Sigmoid colon (tissue), 7 donors: Measurements from ENCODE around the gene HOMER2. TPM values are rescaled to one million over a fixed set of nuclear protein-coding genes. Genes with fewer than 3 reads are reported as not detected.

Source experiments
- DNase-seq: peaks from one replicate; pipeline ENCODE4 v3.0.0-alpha.2; 2019
- H3K27ac ChIP-seq, 4 donors: fragments of 200-600 bp; sonication (generic); one replicate each; pipeline ENCODE4 v1.5.1; 2016 to 2019; ENCODE audit warnings: mild to moderate bottlenecking in 1 of 4
- H3K27me3 ChIP-seq, 3 donors: fragments of 200-600 bp; sonication (generic); one replicate each; pipeline ENCODE4 v1.5.1; 2019; ENCODE audit warnings: mild to moderate bottlenecking in 1 of 3
- H3K36me3 ChIP-seq, 4 donors: fragments of 200-600 bp; sonication (generic); one replicate each; pipeline ENCODE4 v1.5.1; 2016 to 2019
- H3K4me1 ChIP-seq, 4 donors: fragments of 200-600 bp; sonication (generic); one replicate each; pipeline ENCODE4 v1.5.1; 2017 to 2019
- H3K4me3 ChIP-seq, 4 donors: fragments of 200-600 bp; sonication (generic); one replicate each; pipeline ENCODE4 v1.5.1; 2017 to 2019; ENCODE audit warnings: mild to moderate bottlenecking in 2 of 4, moderate library complexity in 1 of 4
- H3K9me3 ChIP-seq, 4 donors: fragments of 200-600 bp in 3 of 4; sonication (generic) in 3 of 4; one replicate each; pipeline versions ENCODE4 v1.5.1 to v1.6.1; 2013 to 2019
- CTCF ChIP-seq, 4 experiments: fragments of 450-650 bp in 3 of 4; fragments of 200-600 bp in 1 of 4; IDR thresholded peaks; one replicate each; pipeline ENCODE4 v1.5.1; 2016 to 2019; ENCODE audit warnings: antibody characterized with exemption in 4 of 4, mild to moderate bottlenecking in 3 of 4, moderate library complexity in 2 of 4
- EP300 ChIP-seq, 4 donors: sonication (generic); formaldehyde crosslinking; IDR thresholded peaks; one replicate each; pipeline ENCODE4 v1.6.1; 2017; ENCODE audit warnings: antibody characterized with exemption in 4 of 4
- POLR2A ChIP-seq, 2 donors: fragments of 450-650 bp; IDR thresholded peaks; one replicate each; pipeline ENCODE4 v1.6.1; 2016; ENCODE audit warnings: antibody characterized with exemption in 2 of 2, mild to moderate bottlenecking in 2 of 2, moderate library complexity in 2 of 2
- POLR2AphosphoS5 ChIP-seq, 4 donors: sonication (generic); formaldehyde crosslinking; IDR thresholded peaks; one replicate each; pipeline ENCODE4 v1.6.1; 2017; ENCODE audit warnings: antibody characterized with exemption in 4 of 4
- WGBS, 2 donors: extraction: QIAGEN DNeasy Blood & Tissue Kit; methylation state at CpG; one replicate each; pipeline ENCODE4 v1.1.7; 2013; 5-methylcytosine and 5-hydroxymethylcytosine counted together
- intact Hi-C: fragments of 100-400 bp; cut with DNase I; formaldehyde crosslinking; loops from one replicate; pipeline ENCODE4 v1.15.1; 2023
- polyA plus RNA-seq, 3 donors: library from polyadenylated mRNA; stranded (reverse); fragments of 200-250 nt; gene quantifications; one replicate each; pipeline ENCODE4 v1.2.3, GENCODE V29; 2013
- total RNA-seq, 4 donors: library from RNA; depleted of rRNA; stranded (reverse); fragments of >200 nt; gene quantifications; one replicate each; pipeline ENCODE4 v1.1.0, GENCODE V29; 2016
- donor health status: healthy with polysubstance abuse.
- donor health status: Bipolar disorder and iron deficiency.
- donor health status: healthy.

The HOMER2 gene
- total and polyA plus RNA-seq, 7 donors: under 0.01 to 16.8 (median 7.1) TPM

GRCh38 chr15:82995938-82996337 is 43.4 kb upstream of the HOMER2 start:
- H3K4me3 ChIP-seq: no peak overlapping the region
- no peak overlapping the region for H3K27ac ChIP-seq
- no peaks in the 10 kb centered on the region for H3K9me3 ChIP-seq
- peaks cover 0 to 15% (median 9%) of the 10 kb centered on the region in 4 donors for H3K4me1 ChIP-seq
- TF ChIP-seq POLR2A (IDR thresholded peaks at IDR 0.05) (no peak), CTCF (IDR thresholded peaks at IDR 0.05) (no peak), POLR2AphosphoS5 (IDR thresholded peaks at IDR 0.05) (no peak), EP300 (IDR thresholded peaks at IDR 0.05) (no peak)
- H3K36me3 ChIP-seq: peaks cover 0 to 10% (median 2%) of the 10 kb centered on the region in 4 donors
- intact Hi-C loops: no loop called here
- H3K27me3 ChIP-seq: no peaks in the 10 kb centered on the region
- DNase-seq: no peak
- 65 to 79% methylated on average over 3 of the region's 3 CpGs for WGBS, 2 donors

DNA sequence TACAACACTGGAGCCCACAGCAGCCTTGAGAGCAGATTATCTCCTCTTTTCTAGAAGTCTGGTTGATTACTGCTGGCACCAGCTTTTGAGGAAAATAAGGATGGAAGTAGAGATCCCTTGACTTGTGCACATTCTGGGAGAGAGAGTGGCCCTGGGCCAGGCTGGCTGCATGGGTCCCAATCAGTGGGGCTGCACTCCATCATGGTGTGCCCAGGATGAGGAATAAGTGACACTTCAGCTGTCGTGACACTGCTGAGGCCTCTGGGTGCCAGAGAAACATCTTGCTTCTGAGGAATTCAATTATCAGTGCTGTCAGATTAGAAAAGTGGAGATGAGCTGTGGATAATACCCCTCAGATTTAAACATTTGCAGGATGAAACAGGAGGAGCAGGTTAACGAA is 42.6 kb upstream of the HOMER2 start:
- Histone ChIP-seq H3K27ac (no peak overlapping the region), H3K36me3 (peaks cover 0 to 15% (median 2%) of the 10 kb centered on the region in 4 donors), H3K4me1 (peaks cover 0 to 9% (median 7%) of the 10 kb centered on the region in 4 donors), H3K9me3 (no peaks in the 10 kb centered on the region), H3K4me3 (no peak overlapping the region), H3K27me3 (no peaks in the 10 kb centered on the region)
- no peak for DNase-seq
- intact Hi-C loops: no loop called here
- no peak for TF ChIP-seq POLR2A (IDR thresholded peaks at IDR 0.05)
- no peak for TF ChIP-seq EP300 (IDR thresholded peaks at IDR 0.05)
- TF ChIP-seq POLR2AphosphoS5 (IDR thresholded peaks at IDR 0.05): no peak
- no peak for TF ChIP-seq CTCF (IDR thresholded peaks at IDR 0.05)
- 91 to 92% methylated on average over 2 of the region's 2 CpGs for WGBS, 2 donors

GRCh38 chr15:82993144-82993543 is 40.6 kb upstream of the HOMER2 start:
- Histone ChIP-seq H3K27me3 (no peaks in the 10 kb centered on the region), H3K9me3 (no peaks in the 10 kb centered on the region), H3K4me1 (no peaks in the 10 kb centered on the region), H3K36me3 (peaks cover 0 to 31% (median 8%) of the 10 kb centered on the region in 4 donors), H3K27ac (no peak overlapping the region), H3K4me3 (no peak overlapping the region)
- 57 to 69% methylated on average over 4 of the region's 4 CpGs for WGBS, 2 donors
- no peak for DNase-seq
- TF ChIP-seq POLR2AphosphoS5 (IDR thresholded peaks at IDR 0.05): no peak
- no peak for TF ChIP-seq POLR2A (IDR thresholded peaks at IDR 0.05)
- TF ChIP-seq CTCF (IDR thresholded peaks at IDR 0.05): no peak
- no peak for TF ChIP-seq EP300 (IDR thresholded peaks at IDR 0.05)
- intact Hi-C loops: no loop called here

GRCh38 chr15:82992436-82992998 is 40.0 kb upstream of the HOMER2 start:
- no peaks in the 10 kb centered on the region for H3K9me3 ChIP-seq
- no peak overlapping the region for H3K4me3 ChIP-seq
- H3K27ac ChIP-seq: no peak overlapping the region
- TF ChIP-seq POLR2A (IDR thresholded peaks at IDR 0.05) (no peak), EP300 (IDR thresholded peaks at IDR 0.05) (no peak), CTCF (IDR thresholded peaks at IDR 0.05) (no peak), POLR2AphosphoS5 (IDR thresholded peaks at IDR 0.05) (no peak)
- DNase-seq: no peak
- H3K27me3 ChIP-seq: no peaks in the 10 kb centered on the region
- peaks cover 0 to 6% (median under 1%) of the 10 kb centered on the region in 4 donors for H3K4me1 ChIP-seq
- intact Hi-C loops: no loop called here
- WGBS, 2 donors: 92% methylated on average over 3 of the region's 3 CpGs
- H3K36me3 ChIP-seq: peaks cover 0 to 36% (median 8%) of the 10 kb centered on the region in 4 donors

DNA sequence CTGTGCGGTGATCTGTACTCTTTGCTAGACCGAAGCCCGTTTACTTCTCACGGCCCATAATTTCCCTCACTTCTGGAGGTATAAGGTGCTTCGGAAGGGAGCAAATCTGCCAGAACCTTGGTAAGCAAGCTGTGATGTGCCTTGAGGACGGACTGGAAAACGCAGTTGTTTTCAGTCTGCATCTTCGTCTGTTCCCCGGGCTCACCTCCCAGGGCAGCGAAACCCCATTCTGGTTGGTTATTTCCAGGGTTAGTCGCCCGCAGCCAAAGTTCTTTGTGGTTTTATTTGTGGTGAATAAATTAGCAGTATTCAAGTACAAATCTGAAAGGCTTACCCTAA is 33.9 kb upstream of the HOMER2 start:
- peak overlapping the region; percentile 59 to 96 (median 76) for H3K4me3 ChIP-seq
- 0 to 1% methylated on average over 12 of the region's 12 CpGs for WGBS, 2 donors
- intact Hi-C loops: loop anchor here (5.0 kb wide), 2 partner anchors 139 to 234 kb away; no protein-coding TSS in a partner anchor
- no peaks in the 10 kb centered on the region for H3K27me3 ChIP-seq
- H3K9me3 ChIP-seq: no peaks in the 10 kb centered on the region
- no peak for DNase-seq
- peaks cover 0 to 30% (median 6%) of the 10 kb centered on the region in 4 donors for H3K36me3 ChIP-seq
- peaks cover 0 to 23% (median 18%) of the 10 kb centered on the region in 4 donors for H3K4me1 ChIP-seq
- H3K27ac ChIP-seq: peak overlapping the region; percentile 72 to 80 (median 78)
- no peak for TF ChIP-seq EP300 (IDR thresholded peaks at IDR 0.05)
- TF ChIP-seq POLR2A (IDR thresholded peaks at IDR 0.05): no peak
- no peak for TF ChIP-seq POLR2AphosphoS5 (IDR thresholded peaks at IDR 0.05)
- TF ChIP-seq CTCF (IDR thresholded peaks at IDR 0.05): no peak
